SIG-M5 treated with dmso at 0.1 percent for 504 hours (cell line): Measurements from ENCODE around the gene IWS1.
"Not testable (repeated sequence)": the region's sequence is repeated elsewhere in the genome, so short reads cannot be mapped to it uniquely, and the experiment has no call there.

Source experiments
- DNase-seq: peaks from one replicate; lab custom pipeline; 2025; ENCODE audit not compliant: unreplicated experiment; lab: John Stamatoyannopoulos, UW

IWS1 gene

GRCh38 chr2:127526132-127527000 lies at the start of gene IWS1:
IWS1 (minus strand) TSS chr2:127526489; CDS start chr2:127526208, 281 bp downstream.
- peak; percentile 97 for DNase-seq

GRCh38 chr2:127575941-127576432 lies 49.7 kb upstream of the IWS1 start:
- DNase-seq: no peak

DNA sequence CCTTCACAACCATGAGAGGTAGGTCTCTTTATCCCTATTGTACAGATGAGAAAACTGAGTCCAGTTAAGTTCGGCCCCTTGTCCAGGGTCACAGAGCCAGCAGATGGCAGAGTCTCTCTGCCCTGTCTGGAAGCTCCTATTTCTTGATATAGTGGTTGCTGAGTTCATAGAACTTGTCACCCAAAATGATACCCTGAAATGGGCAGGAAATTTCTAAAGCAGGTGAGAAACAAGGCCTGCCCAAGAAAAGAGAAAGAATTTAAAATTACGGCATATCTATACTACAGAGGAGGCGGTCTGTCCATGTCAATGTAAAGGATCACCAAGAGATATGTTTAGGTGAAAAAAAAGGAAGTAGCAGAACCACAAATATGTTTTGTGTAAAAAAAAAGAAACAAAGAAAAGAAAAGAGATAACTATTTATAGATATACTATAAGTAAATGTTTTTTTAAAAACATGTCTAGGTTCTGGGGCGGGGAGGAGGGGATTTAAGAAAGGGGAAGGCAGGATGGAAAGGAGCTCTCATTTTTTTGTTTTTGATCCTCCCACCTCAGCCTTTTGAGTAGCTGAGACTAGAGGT lies 49.0 kb upstream of the IWS1 start:
- peak; percentile 76 for DNase-seq

DNA sequence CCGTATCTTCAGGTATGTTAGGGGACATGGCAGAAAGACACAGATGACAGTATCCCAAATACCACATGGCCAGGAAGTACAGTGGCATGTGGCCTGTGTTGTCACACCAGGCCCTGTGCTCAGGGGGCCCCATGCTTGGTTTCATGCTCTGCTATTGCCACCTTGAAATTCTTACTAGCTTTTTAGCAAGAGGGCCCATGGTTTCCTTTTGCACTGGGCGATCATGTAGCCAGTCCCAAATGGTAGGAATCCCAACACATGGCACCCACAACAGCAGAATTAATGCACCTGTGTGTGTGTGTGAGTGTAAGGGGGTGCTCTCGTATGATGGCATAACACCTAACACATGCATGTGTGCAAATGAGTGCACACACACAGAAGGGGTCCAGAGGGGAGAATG lies 48.4 kb upstream of the IWS1 start:
- no peak for DNase-seq

DNA sequence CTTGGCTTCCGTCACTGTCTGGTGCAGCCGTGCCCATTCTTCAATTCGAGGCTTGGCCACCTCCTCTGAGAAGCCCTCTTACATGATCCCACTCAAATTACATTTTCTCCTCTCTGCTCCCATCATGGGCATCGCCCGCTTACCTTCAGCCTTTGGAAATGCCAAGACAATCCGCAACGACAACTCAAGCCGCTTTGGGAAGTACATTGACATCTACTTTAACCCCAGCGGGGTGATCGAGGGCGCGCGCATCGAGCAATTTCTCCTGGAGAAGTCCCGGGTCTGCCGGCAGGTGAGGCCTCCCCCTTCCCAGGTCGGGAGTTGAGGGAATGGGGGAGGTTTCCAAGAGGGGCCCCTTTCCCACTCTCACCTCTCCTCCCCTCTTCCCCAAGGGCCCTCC lies 47.5 kb upstream of the IWS1 start:
- DNase-seq: no peak

DNA sequence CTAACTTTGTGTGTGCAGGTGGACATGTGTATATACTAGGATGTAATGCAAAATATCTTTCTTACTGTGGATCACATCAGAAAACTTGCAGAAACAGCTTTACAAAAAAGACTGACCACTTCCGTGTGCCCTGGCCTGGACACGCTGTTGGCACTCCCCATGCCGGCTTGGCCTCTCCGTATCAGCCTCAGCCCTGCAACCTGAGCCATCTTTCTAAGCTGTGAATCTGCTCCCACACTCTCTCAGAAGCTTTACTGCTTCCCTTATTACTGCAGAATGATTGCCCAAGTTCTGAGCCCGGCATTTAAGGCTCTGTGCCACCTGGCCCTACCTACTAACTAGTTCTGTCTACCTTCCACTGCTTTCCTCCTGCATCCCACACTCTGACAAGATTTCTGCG lies 47.0 kb upstream of the IWS1 start:
- no peak for DNase-seq

DNA sequence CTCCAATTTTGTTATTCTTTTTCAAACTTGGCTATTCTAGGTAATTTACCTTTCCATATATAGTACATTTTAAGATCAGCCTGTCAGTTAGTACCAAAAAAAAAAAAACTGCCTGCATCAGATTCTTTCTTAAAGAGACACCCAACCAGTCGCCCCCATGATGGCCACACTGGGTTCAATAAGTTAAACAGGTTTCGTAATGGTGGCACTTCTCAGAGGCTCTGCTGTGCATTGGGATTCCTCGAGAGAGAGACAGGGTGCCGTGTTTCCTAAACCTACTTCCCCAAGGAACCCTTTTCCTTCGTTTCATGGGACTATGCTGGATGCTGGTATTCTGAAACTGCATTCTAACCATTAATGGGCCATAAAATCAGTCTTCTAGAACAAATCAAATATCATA lies 46.6 kb upstream of the IWS1 start:
- DNase-seq: no peak

- DNase-seq: not testable (repeated sequence)
Measured at GRCh38 chr2:127572352-127572751, 46.1 kb upstream of the IWS1 start.

- no peak for DNase-seq
Measured at GRCh38 chr2:127570282-127571250, 44.3 kb upstream of the IWS1 start.

- no peak for DNase-seq
Measured at GRCh38 chr2:127569666-127570065, 43.4 kb upstream of the IWS1 start.

DNA sequence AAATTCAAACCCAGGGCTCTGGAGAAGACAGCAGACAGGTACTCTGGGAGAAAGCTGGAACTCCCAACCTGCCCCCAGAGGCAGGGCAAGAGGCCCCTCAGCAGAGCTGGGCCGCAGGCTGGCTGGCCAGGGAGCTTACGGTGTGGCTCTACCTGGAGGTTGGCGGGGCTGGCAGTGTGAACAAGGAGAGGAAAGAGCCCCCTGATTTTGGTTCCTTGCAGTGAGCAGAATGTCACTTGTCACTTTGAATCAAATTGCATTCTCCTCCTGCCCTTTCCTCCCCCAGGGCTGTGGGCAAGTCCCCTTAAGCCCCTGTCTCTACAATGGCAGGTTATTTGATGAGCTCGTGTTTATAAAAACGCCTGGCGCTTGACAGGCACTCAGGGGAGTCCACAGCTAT lies 41.8 kb upstream of the IWS1 start:
- DNase-seq: no peak

DNA sequence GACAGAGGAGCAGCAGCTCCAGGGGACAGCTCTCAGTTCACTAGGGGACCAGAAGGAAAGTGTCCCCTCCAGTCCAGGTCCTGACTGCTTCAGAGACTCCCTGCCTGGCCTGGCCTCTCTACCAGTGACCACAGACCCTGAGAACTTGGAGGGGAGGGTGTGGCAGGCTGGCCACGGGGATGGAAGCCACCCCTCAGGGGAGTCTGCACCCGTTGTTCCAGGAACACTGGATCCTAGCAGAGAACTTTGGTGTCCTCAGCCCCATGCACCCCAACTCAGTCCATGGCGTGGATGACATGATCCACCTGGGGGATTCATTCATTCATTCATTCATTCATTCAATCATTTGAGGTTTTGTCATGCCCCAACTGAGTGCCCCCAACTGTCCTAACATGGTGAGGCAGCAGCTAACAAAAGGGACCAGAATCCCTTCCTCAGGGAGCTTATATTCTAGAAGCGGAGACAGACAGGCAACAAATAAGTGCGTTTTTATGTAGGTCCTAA lies 41.1 kb upstream of the IWS1 start:
- no peak for DNase-seq

GRCh38 chr2:127566576-127566975 lies 40.3 kb upstream of the IWS1 start:
- no peak for DNase-seq

- DNase-seq: no peak
Measured at GRCh38 chr2:127566139-127566417, 39.8 kb upstream of the IWS1 start.

DNA sequence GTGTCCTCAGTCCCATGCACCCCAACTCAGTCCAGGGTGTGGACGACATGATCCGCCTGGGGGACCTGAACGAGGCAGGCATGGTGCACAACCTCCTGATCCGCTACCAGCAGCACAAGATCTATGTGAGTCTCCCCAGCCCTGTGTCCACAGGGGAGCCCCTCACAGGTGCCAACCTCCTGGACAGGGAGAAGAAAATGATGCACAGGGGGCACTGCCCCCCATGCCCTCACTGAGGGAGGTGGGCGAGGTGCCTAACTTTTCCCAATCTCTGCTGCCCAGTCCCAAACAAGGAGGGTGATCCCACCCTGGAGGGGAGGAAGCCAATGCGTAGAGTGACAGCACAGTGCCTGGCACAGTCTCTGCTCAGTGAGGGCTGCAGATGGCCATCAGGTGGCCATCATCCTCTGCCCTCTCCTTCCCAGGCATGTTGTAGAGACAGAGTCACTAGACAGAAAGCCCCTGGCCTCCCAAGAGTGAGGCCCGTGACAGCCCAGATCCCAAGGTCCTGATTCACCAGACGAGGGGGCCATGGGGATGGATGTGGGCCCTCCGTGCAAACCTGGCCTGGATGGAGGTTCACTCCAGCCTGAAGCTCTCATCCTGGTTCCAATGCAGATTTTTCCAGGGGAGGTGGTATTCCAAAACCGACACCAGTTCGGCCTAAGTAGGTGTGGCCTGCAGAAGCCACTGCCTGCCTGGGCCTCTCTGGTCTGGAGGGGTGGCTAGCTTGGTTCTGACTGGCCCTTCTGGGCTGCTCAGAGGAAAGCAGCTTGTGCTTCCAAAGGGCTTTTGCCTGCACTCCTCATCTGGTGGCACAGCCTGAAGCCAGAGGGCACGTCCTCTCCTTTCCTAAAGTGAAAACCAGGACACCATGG lies 39.2 kb upstream of the IWS1 start:
- DNase-seq: no peak

DNA sequence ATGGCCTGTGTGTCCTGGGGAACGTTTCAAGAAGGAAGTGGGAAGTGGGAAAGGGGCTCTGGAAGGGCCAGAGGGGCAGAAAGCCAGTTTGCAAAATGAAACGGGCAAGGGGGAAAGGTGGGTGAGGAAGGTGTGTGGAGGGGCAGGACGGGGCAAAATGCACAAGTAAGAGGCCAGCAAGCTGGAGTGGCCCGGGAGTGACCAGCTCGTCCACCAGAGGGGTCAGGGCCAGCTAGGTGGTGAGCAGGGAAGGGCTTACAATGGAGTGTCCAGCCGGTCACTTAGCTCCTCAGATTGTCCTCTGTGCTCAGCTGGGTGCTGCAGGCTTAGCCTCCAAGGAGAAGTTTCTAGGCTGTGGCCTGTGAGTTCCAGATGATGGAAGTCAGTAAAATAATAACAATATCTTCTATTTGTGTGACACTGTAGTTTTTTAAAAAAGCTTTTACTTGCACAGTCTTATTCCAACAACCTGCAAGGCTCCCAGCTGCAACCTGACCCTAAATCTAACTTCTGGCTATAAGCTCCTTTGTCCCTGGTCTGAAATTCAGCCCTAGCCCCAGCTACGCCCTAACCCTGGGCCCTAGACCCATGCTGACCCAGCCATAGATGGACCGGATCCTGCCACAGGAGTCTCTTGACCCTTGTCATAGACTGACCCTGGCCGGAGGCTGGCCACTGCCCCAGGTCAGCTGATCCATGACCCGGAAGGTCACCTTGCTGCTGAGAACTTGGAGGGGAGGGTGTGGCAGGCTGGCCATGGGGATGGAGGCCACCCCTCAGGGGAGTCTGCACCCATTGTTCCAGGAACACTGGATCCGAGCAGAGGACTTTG lies 38.4 kb upstream of the IWS1 start:
- no peak for DNase-seq

DNA sequence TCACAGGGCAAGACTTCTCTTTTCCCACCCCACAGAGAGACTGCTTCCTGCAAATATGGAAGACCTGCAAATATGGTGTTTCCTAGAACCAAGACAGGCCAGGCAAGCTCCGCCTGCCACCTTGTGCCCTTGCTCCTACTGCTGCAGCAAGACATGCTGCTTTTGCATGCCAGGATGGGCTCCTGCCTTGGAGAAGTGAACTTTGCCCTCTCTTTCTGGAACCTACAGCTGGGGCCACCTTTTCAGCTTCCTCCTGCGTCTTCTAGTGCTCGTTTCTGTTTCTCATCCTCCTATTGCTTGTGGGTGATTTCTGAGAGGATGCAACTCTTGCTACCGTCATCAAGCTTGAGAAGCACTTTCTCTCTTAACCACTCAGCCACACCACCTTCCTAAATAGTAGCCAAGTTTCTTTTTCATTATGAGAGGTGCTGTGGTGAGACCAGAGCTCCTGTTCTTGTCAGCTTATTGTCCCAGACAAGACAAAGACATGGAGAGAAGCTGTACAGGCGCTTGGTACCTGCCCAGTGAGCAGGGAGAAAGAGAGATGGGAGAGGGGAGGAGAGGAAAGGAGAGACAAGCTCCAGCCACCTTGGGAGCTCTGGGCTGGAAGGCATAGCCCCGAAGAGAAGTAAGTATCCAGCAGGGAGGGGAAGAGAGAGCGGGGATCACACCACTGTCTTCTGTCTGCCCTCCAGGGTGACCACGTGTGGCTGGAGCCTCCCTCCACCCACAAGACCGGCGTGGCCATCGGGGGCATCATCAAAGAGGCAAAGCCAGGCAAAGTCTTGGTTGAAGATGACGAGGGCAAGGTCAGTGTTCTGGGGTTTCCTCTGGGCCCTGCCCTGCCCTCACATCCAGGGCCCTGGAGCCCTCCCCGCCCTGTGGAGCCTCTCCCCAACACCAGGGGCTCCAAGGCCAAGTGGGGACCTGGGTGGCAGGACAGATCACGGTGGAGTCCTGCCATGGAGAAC lies 37.5 kb upstream of the IWS1 start:
- DNase-seq: peak; percentile 39

GRCh38 chr2:127562936-127563335 lies 36.6 kb upstream of the IWS1 start:
- peak; percentile 43 for DNase-seq
